K562 (cell line): ENCODE measurements around the gene LGR6. TPM values are rescaled to one million over a fixed set of nuclear protein-coding genes. Genes with fewer than 3 reads are reported as not detected.

Source experiments
- ATF4 ChIP-seq: fragments of 450-650 bp; formaldehyde crosslinking; IDR thresholded peaks from 2 replicates; pipeline ENCODE4 v1.4.0; 2022; ENCODE audit warnings: mild to moderate bottlenecking, moderate library complexity
- BRD9 ChIP-seq: fragments of 450-650 bp; IDR thresholded peaks from 2 replicates; pipeline ENCODE4 v1.6.1; 2018; ENCODE audit warnings: low read depth; ENCODE audit not compliant: partially characterized antibody
- CCNT2 ChIP-seq: IDR thresholded peaks from 2 replicates; pipeline ENCODE4 v1.6.1; 2011; ENCODE audit warnings: borderline replicate concordance, low read depth, mild to moderate bottlenecking, moderate library complexity, mixed read lengths, low read length; ENCODE audit not compliant: insufficient read length; ENCODE audit errors: extremely low read depth
- CREM ChIP-seq: IDR thresholded peaks from 2 replicates; pipeline ENCODE4 v1.6.1; 2014; ENCODE audit warnings: antibody characterized with exemption, low read depth
- E2F3 ChIP-seq: fragments of 250-450 bp; sonication (Bioruptor Pico); IDR thresholded peaks from 2 replicates; pipeline ENCODE4 v1.4.0; 2020; ENCODE audit warnings: mild to moderate bottlenecking
- HMGN3 ChIP-seq: IDR thresholded peaks from 2 replicates; pipeline ENCODE4 v1.6.1; 2011; ENCODE audit warnings: borderline replicate concordance, low read depth, mild to moderate bottlenecking, mixed read lengths, low read length; ENCODE audit not compliant: insufficient read length; ENCODE audit errors: extremely low read depth
- JUN ChIP-seq, 2 experiments: sonication (generic) in 1 of 2; formaldehyde crosslinking in 1 of 2; IDR thresholded peaks; 2 replicates each; pipeline versions ENCODE4 v1.6.1 to v1.8.0; 2012 to 2022; ENCODE audit warnings: borderline replicate concordance in 2 of 2, mild to moderate bottlenecking in 2 of 2, improper control_type of control experiment in 1 of 2, low read depth in 1 of 2, low read length in 1 of 2, missing genetic modification reagents in 1 of 2
- KLF1 ChIP-seq: fragments of 450-650 bp; IDR thresholded peaks from 2 replicates; pipeline ENCODE4 v1.6.1; 2016; ENCODE audit warnings: missing genetic modification characterization, missing compliant biosample characterization
- LEF1 ChIP-seq: fragments of 450-650 bp; IDR thresholded peaks from 2 replicates; pipeline ENCODE4 v1.6.1; 2016; ENCODE audit warnings: mild to moderate bottlenecking
- PHB2 ChIP-seq: fragments of 450-650 bp; IDR thresholded peaks from 2 replicates; pipeline ENCODE4 v1.6.1; 2017; ENCODE audit warnings: low read depth
- PHF8 ChIP-seq: fragments of 200-600 bp; sonication (generic); IDR thresholded peaks from 2 replicates; pipeline ENCODE4 v1.6.1; 2012; ENCODE audit warnings: mixed run types, mild to moderate bottlenecking, inconsistent platforms, low read length, moderate library complexity, borderline replicate concordance
- PTRF ChIP-seq: fragments of 450-650 bp; IDR thresholded peaks from 2 replicates; pipeline ENCODE4 v1.6.1; 2016; ENCODE audit warnings: mild to moderate bottlenecking, missing genetic modification characterization, missing compliant biosample characterization
- RBBP5 ChIP-seq: fragments of 200-600 bp; sonication (generic); IDR thresholded peaks from 2 replicates; pipeline ENCODE4 v1.6.1; 2012; ENCODE audit warnings: borderline replicate concordance, mild to moderate bottlenecking, low read length, control low read depth, inconsistent platforms; ENCODE audit not compliant: insufficient read depth, poor library complexity, severe bottlenecking
- RBM22 ChIP-seq: fragments of 200-400 bp; formaldehyde crosslinking; IDR thresholded peaks from 2 replicates; pipeline ENCODE4 v1.6.1; 2018; ENCODE audit warnings: low read length, low read depth; ENCODE audit not compliant: poor library complexity, severe bottlenecking
- SMARCC2 ChIP-seq: fragments of 450-650 bp; IDR thresholded peaks from 2 replicates; pipeline ENCODE4 v1.6.1; 2017; ENCODE audit warnings: antibody characterized with exemption, moderate library complexity, mild to moderate bottlenecking, low read depth
- SRF ChIP-seq, 2 experiments: fragments of 250-450, 450-650 bp in 1 of 2; sonication (Bioruptor Pico) in 1 of 2; sonication (generic) in 1 of 2; formaldehyde crosslinking; IDR thresholded peaks; 2 replicates each; pipeline versions ENCODE4 v1.5.0 to v1.5.1; 2020 to 2022; ENCODE audit warnings: mild to moderate bottlenecking in 1 of 2, missing genetic modification reagents in 1 of 2
- SRSF9 ChIP-seq: fragments of 200-400 bp; formaldehyde crosslinking; IDR thresholded peaks from 2 replicates; pipeline ENCODE4 v1.6.1; 2017; ENCODE audit warnings: low read depth, low read length, borderline replicate concordance
- TAF1 ChIP-seq: IDR thresholded peaks from 2 replicates; pipeline ENCODE4 v1.6.1; 2011; ENCODE audit warnings: mild to moderate bottlenecking, low read length, moderate library complexity; ENCODE audit not compliant: insufficient read depth, control insufficient read depth, severe bottlenecking; ENCODE audit errors: extremely low read depth
- ZBTB2 ChIP-seq: fragments of 450-650 bp; IDR thresholded peaks from 2 replicates; pipeline ENCODE4 v1.6.1; 2016; ENCODE audit warnings: antibody characterized with exemption
- ZNF134 ChIP-seq: fragments of 250-450 bp; sonication (Bioruptor Pico); conservative IDR thresholded peaks from 2 replicates; pipeline ENCODE4 v1.4.0; 2020
- ZNF324 ChIP-seq: fragments of 250-450 bp; sonication (Bioruptor Pico); IDR thresholded peaks from 2 replicates; pipeline ENCODE4 v1.4.0; 2020; ENCODE audit warnings: mild to moderate bottlenecking
- ZNF76 ChIP-seq: fragments of 250-450 bp; sonication (Bioruptor Pico); IDR thresholded peaks from 2 replicates; pipeline ENCODE4 v1.4.0; 2020; ENCODE audit warnings: mild to moderate bottlenecking, moderate library complexity, borderline replicate concordance
- ZNF764 ChIP-seq: fragments of 250-450 bp; sonication (Bioruptor Pico); IDR thresholded peaks from 2 replicates; pipeline ENCODE4 v1.4.0; 2020; ENCODE audit warnings: low read depth, mild to moderate bottlenecking, moderate library complexity
- ZNF766 ChIP-seq: fragments of 200-800 bp; sonication (Bioruptor generic); conservative IDR thresholded peaks from 2 replicates; pipeline ENCODE4 v1.6.1; 2016; ENCODE audit warnings: missing genetic modification characterization, missing compliant biosample characterization
- polyA plus RNA-seq, 8 experiments: library from polyadenylated mRNA; depleted of rRNA in 4 of 8; stranded (reverse) in 5 of 8; unstranded in 3 of 8; fragments of >200 nt; fragmentation: Nextera tagmentation in 2 of 8; fragmentation: Illumina TruSeq in 1 of 8; extraction: Ambion mirVana in 2 of 8; extraction: Trizol in 1 of 8; gene quantifications; 2 replicates each; pipeline versions ENCODE4 v1.2.1 to v1.2.3, GENCODE V29; 2011 to 2014; ENCODE audit warnings: inconsistent platforms in 1 of 8, missing spikeins in 1 of 8
- total RNA-seq, 7 experiments: library from RNA; depleted of rRNA in 6 of 7; stranded (reverse); fragments of >200 nt in 6 of 7; fragmentation: Illumina TruSeq in 2 of 7; extraction: Trizol in 2 of 7; gene quantifications; 2 replicates each; pipeline versions ENCODE4 v1.2.1 to v1.2.3, GENCODE V29; 2011 to 2021; ENCODE audit warnings: low replicate concordance in 1 of 7

LGR6 gene
- total and polyA plus RNA-seq, 9 of the 15 experiments (the other 6 are each of a cell fraction or from before 2014, with no cell fraction given) = 0.01 to 0.54 (median 0.17) TPM; not detected in 1

GRCh38 chr1:202144402-202145067, 49.1 kb upstream of the LGR6 start, which contains the start of gene ARL8A (continued):
- peak; percentile 81; the same call in 1 of the 2 replicates for TF ChIP-seq PHF8
- 0 out of 2 replicates have a peak, but pooled peaks have one; percentile 37 for TF ChIP-seq KLF1 (tag)
- TF ChIP-seq HMGN3 = peak; percentile 43
- peak in 1 of 2 experiments; percentile 24; a peak in 1 of 4 replicates for TF ChIP-seq SRF (CRISPR knock-in tag; IDR thresholded peaks at IDR 0.05)
- no peak for TF ChIP-seq ZNF324 (CRISPR knock-in tag)
- TF ChIP-seq JUN (IDR thresholded peaks at IDR 0.05; ENCODE audit: borderline replicate concordance, low read depth, low read length) = no peak
- no peak for TF ChIP-seq JUN (CRISPR knock-in tag; IDR thresholded peaks at IDR 0.05; ENCODE audit: borderline replicate concordance)
- no peak for TF ChIP-seq PTRF (tag)
- TF ChIP-seq RBBP5 = peak; percentile 67
- TF ChIP-seq ZNF76 (CRISPR knock-in tag) = no peak; the same call in 1 of the 2 replicates
- 0 out of 2 replicates have a peak, but pooled peaks have one; percentile 27 for TF ChIP-seq ZNF134 (CRISPR knock-in tag)
- TF ChIP-seq ZBTB2 = no peak
- no peak for TF ChIP-seq PHB2
- no peak for TF ChIP-seq SRSF9
- peak; percentile 53 for TF ChIP-seq RBM22
- TF ChIP-seq CCNT2 = peak; percentile 45
- TF ChIP-seq ZNF764 (CRISPR knock-in tag) = peak; percentile 30; the same call in 1 of the 2 replicates
- TF ChIP-seq LEF1 = no peak
- TF ChIP-seq ZNF766 (CRISPR knock-in tag) = 0 out of 2 replicates have a peak, but pooled peaks have one; percentile 26
- no peak; the same call in 1 of the 2 replicates for TF ChIP-seq E2F3
- no peak; the same call in 1 of the 2 replicates for TF ChIP-seq SMARCC2
- TF ChIP-seq CREM = peak; percentile 31; the same call in 1 of the 2 replicates
- peak; percentile 46; the same call in 1 of the 2 replicates for TF ChIP-seq ATF4 (CRISPR knock-in tag)
- TF ChIP-seq TAF1 = peak; percentile 66
- TF ChIP-seq BRD9 = no peak
